Caco-2 (cell line): ENCODE data around the gene STK17A. TPM values are rescaled to one million over a fixed set of nuclear protein-coding genes. Genes with fewer than 3 reads are reported as not detected.

Experiments
- BruUV-seq: library from RNA; stranded (reverse); fragments of 400-500 nt; replicated peaks from 2 replicates; lab custom pipeline; 2021; lab: Mats Ljungman, UMichigan
- CTCF ChIA-PET: fragments of 300-600 bp; sonication (Branson Sonifier 250); formaldehyde crosslinking; loops from one replicate; lab custom pipeline; 2022; ENCODE audit warnings: antibody characterized with exemption; lab: Charles Lee
- POLR2A ChIA-PET: fragments of 300-600 bp; sonication (Branson Sonifier 250); formaldehyde crosslinking; loops from one replicate; lab custom pipeline; 2022; ENCODE audit warnings: antibody characterized with exemption; lab: Charles Lee
- DNase-seq, 2 experiments: peaks; one replicate each; pipeline versions ENCODE4 v3.0.0 to v3.0.0-alpha.2; 2020 to 2022
- H3K27me3 ChIP-seq: replicated peaks from 2 replicates; pipeline ENCODE4 v1.6.0; 2011; ENCODE audit warnings: low read length; ENCODE audit not compliant: control insufficient read depth, insufficient read depth
- H3K36me3 ChIP-seq: 2 replicates; pipeline ENCODE4 v1.5.1; 2011; ENCODE audit warnings: low read length; ENCODE audit not compliant: control insufficient read depth, insufficient read depth
- H3K4me1 ChIP-seq: fragments of 250-450 bp; sonication (Bioruptor Pico); 2 replicates; pipeline ENCODE4 v1.5.1; 2020; ENCODE audit warnings: mild to moderate bottlenecking
- H3K4me3 ChIP-seq: 2 replicates; pipeline ENCODE4 v1.5.1; 2011; ENCODE audit warnings: low read depth, mild to moderate bottlenecking, control low read depth, low read length
- H3K9me3 ChIP-seq: fragments of 250-450 bp; sonication (Bioruptor Pico); 2 replicates; pipeline ENCODE4 v1.5.1; 2020; ENCODE audit warnings: mild to moderate bottlenecking, moderate library complexity
- H3K27ac Mint-ChIP-seq: one replicate; pipeline ENCODE4 v1.8.0; 2022; ENCODE audit warnings: mixed read lengths; ENCODE audit not compliant: unreplicated experiment
- H3K27me3 Mint-ChIP-seq: one replicate; pipeline ENCODE4 v1.8.0; 2022; ENCODE audit warnings: mixed read lengths; ENCODE audit not compliant: insufficient read depth, unreplicated experiment
- H3K36me3 Mint-ChIP-seq: one replicate; pipeline ENCODE4 v1.8.0; 2022; ENCODE audit warnings: mild to moderate bottlenecking, mixed read lengths; ENCODE audit not compliant: insufficient read depth, unreplicated experiment
- H3K4me1 Mint-ChIP-seq: one replicate; pipeline ENCODE4 v1.8.0; 2022; ENCODE audit warnings: low read depth, mixed read lengths; ENCODE audit not compliant: unreplicated experiment
- H3K4me3 Mint-ChIP-seq: one replicate; pipeline ENCODE4 v1.8.0; 2022; ENCODE audit warnings: mild to moderate bottlenecking, moderate library complexity, mixed read lengths; ENCODE audit not compliant: unreplicated experiment
- H3K9me3 Mint-ChIP-seq: one replicate; pipeline ENCODE4 v1.8.0; 2022; ENCODE audit warnings: mixed read lengths; ENCODE audit not compliant: unreplicated experiment
- CTCF ChIP-seq, 2 experiments: fragments of 200-600 bp in 1 of 2; IDR thresholded peaks; 1 replicate in 1 of 2; 2 replicates in 1 of 2; pipeline versions ENCODE4 v1.5.1 to v1.8.0; 2011 to 2022; ENCODE audit warnings: antibody characterized with exemption in 1 of 2, control low read depth in 1 of 2, inconsistent platforms in 1 of 2, low read depth in 1 of 2, low read length in 1 of 2, mild to moderate bottlenecking in 1 of 2, moderate library complexity in 1 of 2; ENCODE audit not compliant: insufficient read depth in 1 of 2, severe bottlenecking in 1 of 2, unreplicated experiment in 1 of 2
- intact Hi-C: fragments of 100-400 bp; cut with micrococcal nuclease; formaldehyde crosslinking; loops from one replicate; pipeline ENCODE4 v1.10.0; 2022; ENCODE audit not compliant: unreplicated experiment
- total RNA-seq: library from RNA; stranded (reverse); gene quantifications from 2 replicates; pipeline ENCODE4 v1.2.3, GENCODE V29; 2022

The STK17A gene
- total RNA-seq, 1 experiment from 2014 or later = 19.6 TPM

DNA sequence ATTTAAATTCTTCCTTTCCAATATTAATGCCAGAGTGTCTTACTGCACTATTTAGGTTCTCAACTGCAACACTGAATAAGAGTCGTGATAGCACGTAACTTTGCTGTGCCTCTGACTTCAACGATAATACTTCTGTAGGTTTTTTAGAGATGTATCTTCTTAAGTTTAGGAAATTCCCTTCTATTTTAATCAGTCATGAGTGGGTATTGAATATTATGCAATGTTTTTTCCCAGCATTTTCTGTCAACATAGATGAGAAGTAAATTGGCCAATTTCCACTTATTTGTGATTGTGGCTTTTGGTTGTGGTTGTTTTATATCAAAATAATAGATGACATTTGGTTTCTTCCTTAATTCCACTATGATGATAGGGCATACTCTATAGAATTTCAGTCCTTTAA is 6.7 kb upstream of the STK17A start:
- Histone ChIP-seq H3K36me3 (no peaks in the 10 kb centered on the region), H3K4me1 (peaks cover 14% of the 10 kb centered on the region), H3K9me3 (no peaks in the 10 kb centered on the region), H3K27me3 (no peaks in the 10 kb centered on the region), H3K4me3 (no peak overlapping the region)
- Mint-ChIP-seq H3K9me3 (no peaks in the 10 kb centered on the region), H3K4me1 (peaks cover 9% of the 10 kb centered on the region), H3K27ac (no peak overlapping the region), H3K27me3 (no peaks in the 10 kb centered on the region), H3K36me3 (no peaks in the 10 kb centered on the region), H3K4me3 (no peak overlapping the region)
- intact Hi-C loops = no loop called here
- CTCF ChIA-PET = no interaction called here
- TF ChIP-seq CTCF (IDR thresholded peaks at IDR 0.05; ENCODE audit: insufficient read depth in 1 of 2, low read depth in 1 of 2, low read length in 1 of 2, severe bottlenecking in 1 of 2, unreplicated experiment in 1 of 2) = no peak
- POLR2A ChIA-PET = no interaction called here
- no TSS peak for BruUV-seq
- DNase-seq = no peak

DNA sequence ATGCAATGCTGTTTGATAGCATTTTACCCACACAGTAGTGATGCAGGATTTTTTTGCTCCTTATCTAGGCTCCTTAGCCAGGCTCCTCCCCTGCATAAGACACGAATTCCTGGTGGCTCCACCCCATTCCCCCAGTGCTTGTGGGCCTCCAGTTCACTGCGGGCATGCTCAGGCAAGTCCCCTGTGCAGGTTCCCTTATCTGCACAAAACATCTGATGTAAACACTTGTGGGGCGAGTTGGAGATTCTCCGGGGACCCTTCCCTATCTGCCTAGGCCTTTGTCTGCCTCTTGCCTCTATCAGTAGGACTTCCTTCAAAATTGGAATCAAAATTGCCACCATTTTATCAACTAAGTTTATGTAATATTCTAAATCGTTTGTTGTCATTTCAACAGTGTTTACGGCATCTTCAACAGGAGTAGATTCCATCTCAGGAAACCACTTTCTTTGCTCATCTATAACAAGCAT is 5.4 kb upstream of the STK17A start:
- Mint-ChIP-seq H3K4me1 (peaks cover 17% of the 10 kb centered on the region), H3K27me3 (no peaks in the 10 kb centered on the region), H3K9me3 (no peaks in the 10 kb centered on the region), H3K4me3 (no peak overlapping the region), H3K27ac (no peak overlapping the region), H3K36me3 (peaks cover 2% of the 10 kb centered on the region)
- no peaks in the 10 kb centered on the region for H3K27me3 ChIP-seq
- H3K4me3 ChIP-seq = no peak overlapping the region
- BruUV-seq = no TSS peak
- no peak for TF ChIP-seq CTCF (IDR thresholded peaks at IDR 0.05; ENCODE audit: insufficient read depth in 1 of 2, low read depth in 1 of 2, low read length in 1 of 2, severe bottlenecking in 1 of 2, unreplicated experiment in 1 of 2)
- peaks cover 19% of the 10 kb centered on the region for H3K4me1 ChIP-seq
- no peaks in the 10 kb centered on the region for H3K9me3 ChIP-seq
- POLR2A ChIA-PET = no interaction called here
- peak; percentile 72 to 89 for DNase-seq
- CTCF ChIA-PET = no interaction called here
- intact Hi-C loops = no loop called here
- H3K36me3 ChIP-seq = no peaks in the 10 kb centered on the region

DNA sequence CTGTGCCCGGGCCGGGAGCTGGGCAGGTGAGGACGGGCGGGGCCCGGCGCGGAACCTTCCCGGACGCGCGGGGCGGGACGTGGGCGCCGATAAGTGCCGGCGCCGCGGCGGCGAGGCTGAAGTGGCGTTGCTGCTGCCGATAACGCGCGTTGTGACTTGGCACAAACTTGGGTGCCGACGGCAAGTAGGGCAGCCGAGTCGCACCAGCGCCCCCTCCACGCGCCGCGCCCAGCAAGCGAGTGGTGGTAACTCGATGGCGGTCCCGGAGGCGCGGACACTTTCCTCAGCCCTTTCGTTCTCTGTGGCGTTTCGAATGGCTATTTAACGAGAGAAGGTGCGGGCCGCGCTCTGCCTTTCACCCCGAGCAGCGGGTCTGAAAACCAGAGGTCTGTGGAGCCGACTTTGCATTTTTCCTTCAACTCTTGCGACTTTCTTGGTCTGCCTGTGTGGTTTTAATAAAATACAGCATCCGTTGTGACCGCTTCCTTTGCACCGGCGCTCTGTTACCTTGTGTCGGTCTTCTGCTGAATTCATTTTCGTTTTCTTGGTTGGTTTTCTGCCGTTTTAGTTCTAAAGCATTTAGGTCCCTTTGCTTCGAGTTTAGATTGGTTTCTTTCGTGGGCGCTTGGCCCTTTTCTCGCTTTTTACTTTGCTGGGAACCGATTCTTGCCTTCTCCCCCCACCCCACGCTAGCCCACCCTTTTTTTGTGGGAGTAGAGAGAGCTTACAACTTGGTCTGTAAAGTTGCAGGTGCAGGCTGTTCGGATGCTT is 701 bp downstream of the STK17A start:
- POLR2A ChIA-PET = interaction anchor here (1.2 to 1.3 kb wide), 4 partner anchors 21 to 117 kb away, joined by 5 to 28 read pairs (median 8); no protein-coding TSS in a partner anchor
- BruUV-seq = no TSS peak
- H3K4me1 ChIP-seq = peaks cover 25% of the 10 kb centered on the region
- CTCF ChIA-PET = interaction anchor here (0.5 to 3.4 kb wide), 39 partner anchors 7 to 371 kb away, joined by 3 to 129 read pairs (median 7); partner anchors contain the start of genes BLVRA, COA1 and MRPS24
- TF ChIP-seq CTCF (IDR thresholded peaks at IDR 0.05; ENCODE audit: insufficient read depth in 1 of 2, low read depth in 1 of 2, low read length in 1 of 2, severe bottlenecking in 1 of 2, unreplicated experiment in 1 of 2) = peak in 1 of 2 experiments; percentile 42
- peak overlapping the region; percentile 64 for H3K4me3 ChIP-seq
- intact Hi-C loops = loop anchor here (1.0 to 5.0 kb wide), 5 partner anchors 10 to 359 kb away; no protein-coding TSS in a partner anchor
- no peaks in the 10 kb centered on the region for H3K9me3 Mint-ChIP-seq
- H3K36me3 ChIP-seq = no peaks in the 10 kb centered on the region
- H3K4me1 Mint-ChIP-seq = peaks cover 8% of the 10 kb centered on the region
- H3K4me3 Mint-ChIP-seq = peak overlapping the region; percentile 89
- no peaks in the 10 kb centered on the region for H3K27me3 ChIP-seq
- peaks cover 18% of the 10 kb centered on the region for H3K36me3 Mint-ChIP-seq
- H3K9me3 ChIP-seq = no peaks in the 10 kb centered on the region
- no peaks in the 10 kb centered on the region for H3K27me3 Mint-ChIP-seq
- DNase-seq = peak; percentile 66 to 73
- H3K27ac Mint-ChIP-seq = peak overlapping the region; percentile 72
